ENCODE results near the gene BSG.
A peak's percentile ranks its signal among the peaks of the same experiment; 100 is the strongest.
"Not testable (repeated sequence)": the region's sequence is repeated elsewhere in the genome, so short reads cannot be mapped to it uniquely, and the experiment has no call there.

The BSG gene

DNA sequence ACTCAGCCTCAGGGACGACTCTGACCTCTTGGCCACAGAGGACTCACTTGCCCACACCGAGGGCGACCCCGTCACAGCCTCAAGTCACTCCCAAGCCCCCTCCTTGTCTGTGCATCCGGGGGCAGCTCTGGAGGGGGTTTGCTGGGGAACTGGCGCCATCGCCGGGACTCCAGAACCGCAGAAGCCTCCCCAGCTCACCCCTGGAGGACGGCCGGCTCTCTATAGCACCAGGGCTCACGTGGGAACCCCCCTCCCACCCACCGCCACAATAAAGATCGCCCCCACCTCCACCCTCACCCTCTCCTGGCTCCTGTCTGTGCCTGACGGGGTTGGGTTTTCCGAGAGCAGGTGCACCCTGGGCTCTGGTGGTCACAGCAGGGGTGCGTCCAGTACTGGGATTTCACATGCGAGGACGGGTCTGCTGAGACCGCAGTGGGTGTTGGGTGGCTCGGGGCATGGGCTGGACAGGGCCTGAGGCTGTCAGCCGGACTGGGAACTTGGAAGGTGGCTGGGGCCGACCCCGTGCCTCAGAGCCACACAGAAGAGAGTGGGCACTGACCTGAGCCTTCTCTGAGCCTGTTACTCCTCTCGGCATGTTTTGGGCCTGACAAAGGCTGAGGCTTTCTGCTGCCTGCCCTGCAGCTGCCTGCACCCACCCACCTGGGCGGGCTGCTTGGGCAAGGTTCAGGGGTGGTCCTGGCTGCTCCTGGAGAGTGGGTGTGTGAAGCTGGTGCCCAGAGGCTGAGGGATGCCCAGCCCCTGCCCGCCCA is 11.0 kb downstream of the BSG start:
- Histone ChIP-seq H3K36me3 (ENCODE audit: control insufficient read depth, insufficient read depth, low read length) (no peaks in the 10 kb centered on the region), H3K4me1 (no peaks in the 10 kb centered on the region), H2AFZ (no peak overlapping the region), H3K9me3 (ENCODE audit: control insufficient read depth, low read length) (no peaks in the 10 kb centered on the region), H3K4me2 (ENCODE audit: low read length) (no peak overlapping the region), H3K27me3 (ENCODE audit: control insufficient read depth, insufficient read depth, low read length) (peaks cover 2% of the 10 kb centered on the region), H3K79me2 (no peaks in the 10 kb centered on the region), H3K27ac (no peak overlapping the region), H3K4me3 (ENCODE audit: low read depth, low read length) (no peak overlapping the region), H3K9ac (no peak overlapping the region)
- TF ChIP-seq, protein P1, sequence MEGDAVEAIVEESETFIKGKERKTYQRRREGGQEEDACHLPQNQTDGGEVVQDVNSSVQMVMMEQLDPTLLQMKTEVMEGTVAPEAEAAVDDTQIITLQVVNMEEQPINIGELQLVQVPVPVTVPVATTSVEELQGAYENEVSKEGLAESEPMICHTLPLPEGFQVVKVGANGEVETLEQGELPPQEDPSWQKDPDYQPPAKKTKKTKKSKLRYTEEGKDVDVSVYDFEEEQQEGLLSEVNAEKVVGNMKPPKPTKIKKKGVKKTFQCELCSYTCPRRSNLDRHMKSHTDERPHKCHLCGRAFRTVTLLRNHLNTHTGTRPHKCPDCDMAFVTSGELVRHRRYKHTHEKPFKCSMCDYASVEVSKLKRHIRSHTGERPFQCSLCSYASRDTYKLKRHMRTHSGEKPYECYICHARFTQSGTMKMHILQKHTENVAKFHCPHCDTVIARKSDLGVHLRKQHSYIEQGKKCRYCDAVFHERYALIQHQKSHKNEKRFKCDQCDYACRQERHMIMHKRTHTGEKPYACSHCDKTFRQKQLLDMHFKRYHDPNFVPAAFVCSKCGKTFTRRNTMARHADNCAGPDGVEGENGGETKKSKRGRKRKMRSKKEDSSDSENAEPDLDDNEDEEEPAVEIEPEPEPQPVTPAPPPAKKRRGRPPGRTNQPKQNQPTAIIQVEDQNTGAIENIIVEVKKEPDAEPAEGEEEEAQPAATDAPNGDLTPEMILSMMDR (IDR thresholded peaks at IDR 0.05): no peak

DNA sequence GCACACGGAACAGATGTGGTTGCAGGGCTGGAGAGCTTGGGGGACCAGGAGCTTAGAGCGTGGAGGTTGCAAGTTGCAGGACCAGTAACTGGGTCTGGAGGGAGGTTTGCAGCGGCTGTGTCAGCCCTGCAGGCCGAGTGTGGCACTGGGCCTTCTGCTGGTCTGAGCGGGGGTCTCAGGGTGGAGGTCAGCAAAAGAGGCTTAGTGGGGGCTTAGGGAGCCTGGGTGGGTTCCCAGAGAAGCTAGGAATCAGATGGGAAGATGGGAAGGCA is 11.5 kb downstream of the BSG start:
- Histone ChIP-seq H3K4me3 (ENCODE audit: low read depth, low read length) (no peak overlapping the region), H3K9ac (no peak overlapping the region), H3K79me2 (no peaks in the 10 kb centered on the region), H3K36me3 (ENCODE audit: control insufficient read depth, insufficient read depth, low read length) (no peaks in the 10 kb centered on the region), H3K4me2 (ENCODE audit: low read length) (no peak overlapping the region), H3K9me3 (ENCODE audit: control insufficient read depth, low read length) (no peaks in the 10 kb centered on the region), H3K27me3 (ENCODE audit: control insufficient read depth, insufficient read depth, low read length) (peaks cover 3% of the 10 kb centered on the region), H3K4me1 (peaks cover 2% of the 10 kb centered on the region), H2AFZ (no peak overlapping the region), H3K27ac (no peak overlapping the region)
- TF ChIP-seq, protein P1 (IDR thresholded peaks at IDR 0.05): no peak

GRCh38 chr19:584240-585001 is 12.0 kb downstream of the BSG start:
- Histone ChIP-seq H3K4me3 (ENCODE audit: low read depth, low read length) (no peak overlapping the region), H3K4me1 (peaks cover 6% of the 10 kb centered on the region), H3K27ac (no peak overlapping the region), H3K9ac (no peak overlapping the region), H3K4me2 (ENCODE audit: low read length) (no peak overlapping the region), H3K36me3 (ENCODE audit: control insufficient read depth, insufficient read depth, low read length) (no peaks in the 10 kb centered on the region), H2AFZ (no peak overlapping the region), H3K9me3 (ENCODE audit: control insufficient read depth, low read length) (no peaks in the 10 kb centered on the region), H3K27me3 (ENCODE audit: control insufficient read depth, insufficient read depth, low read length) (peaks cover 3% of the 10 kb centered on the region), H3K79me2 (no peaks in the 10 kb centered on the region)
- TF ChIP-seq, protein P1 (IDR thresholded peaks at IDR 0.05): peak; percentile 85

DNA sequence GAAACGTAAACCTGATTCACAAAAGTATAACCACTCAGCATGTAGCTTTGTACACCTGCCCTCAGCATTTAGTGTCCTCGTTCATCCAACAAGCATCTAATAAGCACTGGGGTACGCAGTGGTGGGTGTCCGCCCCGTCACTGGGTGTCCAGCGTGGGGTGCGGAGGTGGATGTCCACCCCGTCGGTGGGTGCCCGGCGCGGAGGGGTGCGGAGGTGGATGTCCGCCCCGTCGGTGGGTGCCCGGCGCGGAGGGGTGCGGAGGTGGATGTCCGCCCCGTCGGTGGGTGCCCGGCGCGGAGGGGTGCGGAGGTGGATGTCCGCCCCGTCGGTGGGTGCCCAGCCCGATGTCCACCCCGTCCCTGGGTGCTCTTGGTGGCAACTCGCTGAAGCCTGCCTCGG is 12.8 kb downstream of the BSG start:
- H3K79me2 ChIP-seq; H3K4me2 ChIP-seq (ENCODE audit: low read length); H3K4me1 ChIP-seq: not testable (repeated sequence)

GRCh38 chr19:585551-586110 is 13.2 kb downstream of the BSG start:
- H3K9me3 ChIP-seq (ENCODE audit: control insufficient read depth, low read length): no peaks in the 10 kb centered on the region
- H3K4me2 ChIP-seq (ENCODE audit: low read length): no peak overlapping the region
- peaks cover 6% of the 10 kb centered on the region for H3K4me1 ChIP-seq
- H2AFZ ChIP-seq: no peak overlapping the region
- peaks cover 3% of the 10 kb centered on the region for H3K27me3 ChIP-seq (ENCODE audit: control insufficient read depth, insufficient read depth, low read length)
- no peaks in the 10 kb centered on the region for H3K79me2 ChIP-seq
- TF ChIP-seq, protein P1 (IDR thresholded peaks at IDR 0.05): no peak
- H3K27ac ChIP-seq: no peak overlapping the region
- H3K36me3 ChIP-seq (ENCODE audit: control insufficient read depth, insufficient read depth, low read length): no peaks in the 10 kb centered on the region
- H3K9ac ChIP-seq: no peak overlapping the region
- no peak overlapping the region for H3K4me3 ChIP-seq (ENCODE audit: low read depth, low read length)

More for the DNA sequence above, 12.8 kb downstream of the BSG start:
- H3K36me3 ChIP-seq (ENCODE audit: control insufficient read depth, insufficient read depth, low read length); H3K9ac ChIP-seq; H3K4me3 ChIP-seq (ENCODE audit: low read depth, low read length); H2AFZ ChIP-seq; H3K27ac ChIP-seq; H3K27me3 ChIP-seq (ENCODE audit: control insufficient read depth, insufficient read depth, low read length); H3K9me3 ChIP-seq (ENCODE audit: control insufficient read depth, low read length): not testable (repeated sequence)

Data from parathyroid adenoma (tissue), 2 donors.